Stimulated activated CD8-positive, alpha-beta memory T cell treated with anti-CD3 and anti-CD28 coated beads, Interleukin-4, amount 100 ng/mL, for 24 hours (primary cell): ENCODE results near the gene SRRM3.
A peak's percentile ranks its signal among the peaks of the same experiment; 100 is the strongest.
"Not testable (repeated sequence)": the region's sequence is repeated elsewhere in the genome, so short reads cannot be mapped to it uniquely, and the experiment has no call there.

ENCODE experiments used
- DNase-seq: peaks from one replicate; pipeline ENCODE4 v3.0.0-alpha.2; 2020; ENCODE audit warnings: low read depth

Gene SRRM3

GRCh38 chr7:76230214-76230613, 28.5 kb downstream of the SRRM3 start:
- no peak for DNase-seq

GRCh38 chr7:76231071-76231470, 29.4 kb downstream of the SRRM3 start:
- no peak for DNase-seq

GRCh38 chr7:76231583-76231982, 29.9 kb downstream of the SRRM3 start:
- DNase-seq = no peak

- no peak for DNase-seq
These were observed 31.0 kb downstream of the SRRM3 start for GRCh38 chr7:76232698-76233097.

- no peak for DNase-seq
These were observed 32.0 kb downstream of the SRRM3 start for GRCh38 chr7:76233538-76234281.

GRCh38 chr7:76234282-76234584, 32.5 kb downstream of the SRRM3 start:
- no peak for DNase-seq

- peak; percentile 73 for DNase-seq
These were observed 33.3 kb downstream of the SRRM3 start for GRCh38 chr7:76234931-76235441.

- no peak for DNase-seq
These were observed 34.5 kb downstream of the SRRM3 start for GRCh38 chr7:76236224-76236623.

- no peak for DNase-seq
These were observed 36.6 kb downstream of the SRRM3 start for GRCh38 chr7:76238326-76238725.

GRCh38 chr7:76241141-76241540, 39.4 kb downstream of the SRRM3 start:
- no peak for DNase-seq

GRCh38 chr7:76242517-76243063, 40.9 kb downstream of the SRRM3 start:
- DNase-seq = not testable (repeated sequence)

GRCh38 chr7:76244781-76245391, 43.2 kb downstream of the SRRM3 start:
- DNase-seq = no peak

- DNase-seq = no peak
These were observed 45.2 kb downstream of the SRRM3 start for GRCh38 chr7:76246804-76247389.

GRCh38 chr7:76247938-76248337, 46.2 kb downstream of the SRRM3 start:
- DNase-seq = no peak

GRCh38 chr7:76252021-76252420, 50.3 kb downstream of the SRRM3 start:
- DNase-seq = no peak

GRCh38 chr7:76254781-76255180, 53.1 kb downstream of the SRRM3 start:
- DNase-seq = no peak

GRCh38 chr7:76257973-76258372, 56.3 kb downstream of the SRRM3 start:
- DNase-seq = no peak

- DNase-seq = no peak
These were observed 57.7 kb downstream of the SRRM3 start for GRCh38 chr7:76259124-76260093.

GRCh38 chr7:76260171-76260703, 58.5 kb downstream of the SRRM3 start:
- peak; percentile 24 for DNase-seq

GRCh38 chr7:76261329-76261728, 59.6 kb downstream of the SRRM3 start:
- DNase-seq = no peak

GRCh38 chr7:76261931-76262330, 60.2 kb downstream of the SRRM3 start:
- DNase-seq = no peak
